NT2/D1 (cell line): Measurements from ENCODE around the gene CAMTA1.

ENCODE experiments used
- DNase-seq: peaks from one replicate; pipeline ENCODE4 v3.0.0-alpha.2; 2011; ENCODE audit warnings: low read depth, low spot score
- H3K27me3 ChIP-seq: 2 replicates; pipeline ENCODE4 v1.6.0; 2011; ENCODE audit warnings: mild to moderate bottlenecking; ENCODE audit not compliant: insufficient read length, insufficient read depth
- H3K36me3 ChIP-seq: 2 replicates; pipeline ENCODE4 v1.6.1; 2011; ENCODE audit warnings: mild to moderate bottlenecking, low read length, mixed read lengths; ENCODE audit not compliant: insufficient read depth, insufficient read length
- H3K4me1 ChIP-seq: 2 replicates; pipeline ENCODE4 v1.5.1; 2011; ENCODE audit not compliant: insufficient read depth, insufficient read length
- H3K4me3 ChIP-seq: 2 replicates; pipeline ENCODE4 v1.5.1; 2011; ENCODE audit warnings: low read depth; ENCODE audit not compliant: insufficient read length
- H3K9ac ChIP-seq: 2 replicates; pipeline ENCODE4 v1.6.0; 2011; ENCODE audit warnings: low read depth; ENCODE audit not compliant: insufficient read length
- H3K9me3 ChIP-seq: 2 replicates; pipeline ENCODE4 v1.5.1; 2011; ENCODE audit warnings: mild to moderate bottlenecking, low read length; ENCODE audit not compliant: insufficient read depth
- SUZ12 ChIP-seq: IDR thresholded peaks from 2 replicates; pipeline ENCODE4 v1.6.1; 2011; ENCODE audit not compliant: insufficient read length, insufficient read depth; ENCODE audit errors: extremely low read depth
- YY1 ChIP-seq: IDR thresholded peaks from 2 replicates; pipeline ENCODE4 v1.6.1; 2011; ENCODE audit not compliant: insufficient read length, insufficient read depth
- ZNF274 ChIP-seq: IDR thresholded peaks from 2 replicates; pipeline ENCODE4 v1.6.1; 2011; ENCODE audit warnings: mild to moderate bottlenecking, low read depth, low read length

CAMTA1 gene

DNA sequence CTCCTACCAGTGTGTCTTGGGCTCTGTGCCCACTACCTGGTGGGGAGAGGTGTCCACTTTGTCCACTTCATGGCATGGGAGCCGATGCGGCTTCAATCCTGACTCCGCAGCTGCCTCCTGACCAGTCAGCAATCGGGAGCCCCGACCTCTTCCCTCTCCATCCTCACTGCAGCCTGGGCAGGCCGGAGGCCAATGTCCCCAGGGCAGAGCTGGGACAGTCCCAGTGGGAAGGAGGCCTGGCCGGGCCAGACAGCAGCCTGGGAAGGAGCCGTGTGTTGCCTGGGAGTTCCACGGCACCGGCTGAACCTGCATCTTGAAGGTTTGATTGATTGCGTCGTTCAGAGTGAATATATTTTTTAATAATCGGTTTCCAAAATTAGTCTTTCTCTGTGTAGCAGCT lies 654.9 kb downstream of the CAMTA1 start:
- no peaks in the 10 kb centered on the region for H3K27me3 ChIP-seq
- H3K9me3 ChIP-seq: no peaks in the 10 kb centered on the region
- no peaks in the 10 kb centered on the region for H3K36me3 ChIP-seq
- TF ChIP-seq YY1: no peak
- no peak for TF ChIP-seq ZNF274
- TF ChIP-seq SUZ12: no peak
- H3K9ac ChIP-seq: no peak overlapping the region
- no peak overlapping the region for H3K4me3 ChIP-seq
- no peak for DNase-seq
- peaks cover 2% of the 10 kb centered on the region for H3K4me1 ChIP-seq

DNA sequence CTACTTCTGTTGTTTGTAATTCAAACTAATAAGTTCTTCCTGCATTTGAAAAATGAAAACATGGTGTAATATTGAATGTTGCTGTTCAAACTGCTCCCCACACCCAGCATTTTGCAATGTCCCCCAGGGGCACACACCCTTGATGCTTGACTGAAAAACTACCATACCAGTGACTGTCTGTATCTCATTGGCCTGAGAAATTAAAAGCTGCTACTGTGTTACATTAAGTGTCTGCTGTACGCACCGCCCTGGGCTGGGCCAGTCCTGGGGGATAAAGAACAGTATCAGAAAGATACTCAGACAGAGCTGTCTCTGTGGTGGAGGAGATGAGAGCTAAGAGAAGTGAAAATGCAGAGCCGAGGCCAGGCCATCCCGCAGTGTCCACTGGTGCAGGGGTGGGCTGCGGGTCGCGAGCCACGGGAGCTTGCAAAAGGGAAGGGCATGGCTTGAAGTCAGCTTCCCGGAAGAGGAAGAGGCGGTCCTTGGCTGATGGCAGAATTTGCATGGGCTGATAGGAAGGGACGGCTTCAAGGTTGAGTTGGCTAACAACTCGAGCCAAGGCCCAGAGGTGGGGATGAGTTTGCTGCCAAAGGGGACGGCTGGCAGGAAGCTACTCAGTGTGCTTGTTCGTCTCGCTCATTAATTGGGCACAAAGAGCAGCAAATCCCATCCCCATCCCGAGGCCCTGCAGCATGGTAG lies 656.0 kb downstream of the CAMTA1 start:
- TF ChIP-seq SUZ12 (no peak), ZNF274 (no peak)

GRCh38 chr1:7442036-7442435 lies 656.8 kb downstream of the CAMTA1 start:
- DNase-seq: no peak
- no peak overlapping the region for H3K9ac ChIP-seq
- H3K27me3 ChIP-seq: no peaks in the 10 kb centered on the region
- no peaks in the 10 kb centered on the region for H3K36me3 ChIP-seq
- no peaks in the 10 kb centered on the region for H3K9me3 ChIP-seq
- H3K4me3 ChIP-seq: no peak overlapping the region
- no peak for TF ChIP-seq SUZ12
- no peak for TF ChIP-seq ZNF274
- TF ChIP-seq YY1: no peak
- no peaks in the 10 kb centered on the region for H3K4me1 ChIP-seq

More for the DNA sequence above, 656.0 kb downstream of the CAMTA1 start:
- no peaks in the 10 kb centered on the region for H3K27me3 ChIP-seq
- no peaks in the 10 kb centered on the region for H3K36me3 ChIP-seq
- DNase-seq: no peak
- no peaks in the 10 kb centered on the region for H3K9me3 ChIP-seq
- H3K9ac ChIP-seq: no peak overlapping the region
- H3K4me3 ChIP-seq: no peak overlapping the region
- H3K4me1 ChIP-seq: peaks cover 2% of the 10 kb centered on the region

GRCh38 chr1:7442918-7443317 lies 657.7 kb downstream of the CAMTA1 start:
- no peak for DNase-seq
- Histone ChIP-seq H3K9me3 (no peaks in the 10 kb centered on the region), H3K9ac (no peak overlapping the region), H3K4me1 (peaks cover 4% of the 10 kb centered on the region), H3K36me3 (no peaks in the 10 kb centered on the region), H3K4me3 (no peak overlapping the region), H3K27me3 (no peaks in the 10 kb centered on the region)
- no peak for TF ChIP-seq ZNF274
- TF ChIP-seq YY1: no peak
- TF ChIP-seq SUZ12: no peak

GRCh38 chr1:7444363-7444762 lies 659.1 kb downstream of the CAMTA1 start:
- peaks cover 9% of the 10 kb centered on the region for H3K4me1 ChIP-seq
- H3K9me3 ChIP-seq: no peaks in the 10 kb centered on the region
- no peak overlapping the region for H3K9ac ChIP-seq
- no peaks in the 10 kb centered on the region for H3K36me3 ChIP-seq
- H3K4me3 ChIP-seq: no peak overlapping the region
- H3K27me3 ChIP-seq: no peaks in the 10 kb centered on the region
- no peak for TF ChIP-seq YY1
- TF ChIP-seq ZNF274: no peak
- no peak for TF ChIP-seq SUZ12
- no peak for DNase-seq

DNA sequence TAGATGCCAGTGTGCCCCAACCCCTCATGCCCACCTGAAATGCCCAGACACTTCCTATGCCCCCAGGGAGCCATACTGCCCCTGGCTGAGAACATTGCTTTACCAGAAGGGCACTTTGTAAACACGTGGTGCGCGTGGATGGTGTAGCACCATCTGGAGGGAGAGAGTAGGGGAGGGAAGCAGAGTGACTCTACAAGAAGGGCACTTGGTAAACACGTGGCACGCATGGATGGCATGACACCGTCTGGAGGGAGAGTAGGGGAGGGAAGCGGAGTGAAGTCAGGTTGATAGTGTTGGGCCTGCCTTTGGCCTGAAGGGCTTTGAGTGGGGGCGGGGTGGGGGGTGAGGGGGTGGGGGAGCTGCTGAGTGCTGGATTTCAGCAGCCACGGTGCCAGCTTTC lies 661.8 kb downstream of the CAMTA1 start:
- no peak for TF ChIP-seq SUZ12
- TF ChIP-seq ZNF274: no peak
- no peak for TF ChIP-seq YY1
- Histone ChIP-seq H3K27me3 (no peaks in the 10 kb centered on the region), H3K36me3 (no peaks in the 10 kb centered on the region), H3K9ac (no peak overlapping the region), H3K9me3 (no peaks in the 10 kb centered on the region), H3K4me3 (no peak overlapping the region), H3K4me1 (peaks cover 15% of the 10 kb centered on the region)
- no peak for DNase-seq

DNA sequence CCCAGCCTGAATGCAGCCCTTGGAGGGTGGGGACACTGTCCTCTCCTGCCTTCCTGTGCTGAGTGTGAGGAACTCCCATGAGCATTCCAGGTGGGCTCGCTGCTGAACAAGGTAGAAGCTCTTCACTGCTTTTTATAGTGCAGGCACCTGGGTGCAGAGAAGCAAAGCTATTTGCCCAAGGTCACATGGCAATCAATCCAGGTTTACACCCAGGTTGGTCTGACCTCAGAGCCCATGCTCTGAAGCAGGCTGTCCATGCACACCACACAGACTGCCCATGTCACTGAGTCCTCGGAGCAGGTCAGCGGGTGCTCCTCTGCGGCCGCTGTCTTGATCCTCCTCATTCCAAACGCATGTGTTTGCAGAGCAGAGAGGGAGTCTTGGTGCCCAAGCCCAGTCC lies 662.5 kb downstream of the CAMTA1 start:
- Histone ChIP-seq H3K9ac (no peak overlapping the region), H3K36me3 (no peaks in the 10 kb centered on the region), H3K4me3 (no peak overlapping the region), H3K27me3 (no peaks in the 10 kb centered on the region), H3K4me1 (peaks cover 15% of the 10 kb centered on the region), H3K9me3 (no peaks in the 10 kb centered on the region)
- TF ChIP-seq YY1 (no peak), SUZ12 (no peak)
- DNase-seq: no peak
